Activated T-helper 9 cell treated with anti-CD3 and anti-CD28 coated beads, Interleukin-2, amount 50 U/mL, for 16 hours (primary cell): ENCODE results near the gene KRT13.

Experiments
- DNase-seq: peaks from one replicate; pipeline ENCODE4 v3.0.0-alpha.2; 2020; ENCODE audit warnings: low read depth

KRT13 gene

DNA sequence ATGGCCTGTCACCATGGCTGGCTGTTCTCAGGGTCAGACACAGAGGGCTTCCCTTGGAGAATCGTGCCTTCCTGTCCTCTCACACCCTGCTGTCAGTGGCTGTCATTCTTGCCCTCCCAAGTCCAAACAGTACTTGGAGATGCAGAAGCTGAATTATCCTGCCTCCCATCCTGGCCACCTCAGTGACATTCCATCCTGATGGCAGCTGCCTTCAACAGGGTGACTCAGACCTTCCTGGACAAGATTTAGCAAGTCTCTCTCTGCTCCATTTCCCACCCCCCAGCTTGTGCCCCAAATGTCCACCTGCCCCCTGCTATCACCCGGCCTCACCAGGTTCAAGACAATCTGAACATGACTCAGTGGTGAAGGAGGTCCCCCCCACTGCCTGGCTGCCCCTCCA lies 10.9 kb downstream of the KRT13 start:
- no peak for DNase-seq

DNA sequence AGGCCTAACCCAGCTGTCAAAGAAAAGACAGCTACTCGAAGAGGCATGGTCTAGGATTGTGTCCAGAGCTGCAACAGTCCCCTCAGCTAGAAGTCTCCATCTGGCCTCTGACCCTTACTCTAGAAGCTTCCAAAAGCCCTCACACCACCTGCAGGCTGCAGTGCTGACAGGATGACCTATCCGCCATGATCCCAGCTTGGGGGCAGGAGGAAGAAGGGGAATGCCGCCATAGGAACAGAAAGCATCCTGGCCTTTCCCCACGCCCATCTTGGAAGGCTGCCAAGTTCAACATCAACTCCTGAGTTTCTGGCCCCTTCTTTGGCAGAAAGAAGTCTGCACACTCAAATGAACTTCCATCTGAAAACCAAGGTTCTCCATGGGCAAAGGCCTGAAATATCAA lies 12.6 kb downstream of the KRT13 start:
- no peak for DNase-seq

DNA sequence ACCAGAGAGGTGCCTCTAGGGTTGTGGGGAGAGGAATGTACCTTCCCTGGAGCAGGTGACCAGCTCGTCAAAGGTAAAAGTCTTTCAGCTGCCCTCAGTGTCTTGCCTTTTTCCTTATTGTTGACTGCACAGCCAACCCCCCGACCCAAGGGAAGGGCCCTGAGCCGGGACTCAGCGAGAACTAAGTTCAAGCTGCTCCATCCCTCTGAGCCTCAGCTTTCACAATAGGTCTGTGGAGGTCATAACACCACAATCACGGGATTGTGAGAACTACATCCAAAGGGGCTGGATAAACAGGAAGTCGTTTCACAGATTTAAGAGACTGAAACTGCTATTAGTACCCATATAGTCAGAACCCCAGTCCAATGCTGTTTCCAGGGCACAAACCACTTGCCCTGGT lies 13.1 kb downstream of the KRT13 start:
- no peak for DNase-seq

DNA sequence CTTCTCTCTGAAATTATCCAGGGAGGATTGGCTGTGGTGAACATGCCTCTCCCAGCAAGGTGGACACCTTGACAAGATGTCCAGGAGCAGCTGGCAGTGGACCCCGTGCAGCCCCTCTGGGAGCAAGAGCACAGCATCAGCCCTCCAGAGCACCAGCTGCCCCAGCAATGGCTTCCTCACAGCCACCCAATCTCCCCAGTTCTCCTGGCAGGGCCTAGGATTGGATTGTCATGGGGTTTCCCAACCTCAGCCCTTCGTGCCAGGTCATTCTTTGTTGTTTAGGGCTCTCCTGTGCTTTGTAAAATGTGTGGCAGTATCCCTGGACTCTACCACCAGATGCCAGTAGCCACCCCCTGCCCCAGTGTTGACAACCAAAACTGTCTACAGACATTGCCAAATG lies 13.9 kb downstream of the KRT13 start:
- DNase-seq, result no peak

DNA sequence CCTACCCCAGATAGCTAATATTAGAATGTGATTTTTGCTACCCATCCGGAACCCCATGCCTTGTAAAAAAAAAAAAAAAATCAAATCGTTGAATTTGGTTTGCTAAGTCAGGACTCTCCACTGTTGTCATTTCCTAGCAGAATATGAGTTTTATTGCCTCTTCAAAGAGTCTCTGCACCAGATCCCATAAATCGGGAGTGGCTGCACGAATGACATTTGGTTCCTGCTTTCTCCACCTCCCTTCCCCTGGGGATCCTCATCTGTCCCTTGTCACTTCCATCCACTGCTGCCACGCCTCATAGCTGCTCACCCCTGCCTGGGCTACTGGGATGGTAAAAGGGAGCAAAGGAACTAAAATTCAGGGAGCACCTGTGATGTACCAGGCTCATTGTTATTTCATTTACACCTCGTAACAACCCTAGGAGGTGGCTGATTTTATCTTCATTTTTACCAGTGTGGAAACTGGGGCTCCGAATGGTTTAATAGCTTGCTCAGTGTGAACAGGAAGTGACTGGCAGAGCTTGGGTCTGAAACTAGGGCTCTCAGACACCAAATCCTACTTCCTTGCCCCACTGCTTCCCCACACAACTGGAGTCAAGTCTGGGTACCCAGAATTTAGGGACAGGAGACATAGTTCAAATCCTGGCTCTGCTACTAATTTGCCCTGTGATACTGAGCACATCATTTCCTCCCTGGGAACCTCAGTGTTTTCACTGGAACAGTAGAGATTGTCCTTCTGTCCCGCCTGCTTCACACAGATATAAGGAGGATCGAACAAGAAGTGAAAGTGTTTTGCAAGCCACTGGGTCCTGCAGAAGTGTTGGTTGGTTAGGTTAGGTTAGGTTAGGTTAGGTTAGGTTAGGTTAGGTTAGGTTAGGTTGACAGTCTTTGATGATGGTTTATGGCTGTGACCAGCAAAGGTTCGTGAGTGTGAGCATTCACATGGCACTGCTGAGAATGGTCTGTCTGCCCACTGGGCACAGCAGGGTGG lies 15.1 kb downstream of the KRT13 start:
- no peak for DNase-seq

DNA sequence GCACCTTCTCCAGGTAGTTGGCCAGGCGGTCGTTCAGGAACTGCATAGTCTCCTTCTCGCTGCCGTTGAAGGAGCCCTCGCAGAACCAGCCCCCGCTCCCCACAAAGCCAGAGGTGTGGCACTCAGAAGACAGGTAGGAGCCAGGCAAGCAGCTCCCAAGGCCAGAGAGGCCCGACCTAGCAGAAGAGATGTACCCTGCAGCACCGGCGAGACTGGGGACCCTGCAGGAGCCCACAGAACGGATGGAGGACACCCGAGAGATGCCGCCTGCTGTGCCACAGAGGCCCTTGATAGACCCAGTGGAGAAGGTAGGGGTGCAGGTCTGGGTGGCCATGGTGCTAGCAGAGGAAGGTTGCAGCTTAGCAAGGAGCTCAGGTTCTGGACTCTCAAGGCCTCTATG lies 15.9 kb downstream of the KRT13 start, which contains the start of gene KRT36:
TSS of gene KRT36 (minus strand) at position 380 of the 400 bp plus-strand sequence. CDS start at position 334, 46 bp downstream.
- DNase-seq, result no peak

DNA sequence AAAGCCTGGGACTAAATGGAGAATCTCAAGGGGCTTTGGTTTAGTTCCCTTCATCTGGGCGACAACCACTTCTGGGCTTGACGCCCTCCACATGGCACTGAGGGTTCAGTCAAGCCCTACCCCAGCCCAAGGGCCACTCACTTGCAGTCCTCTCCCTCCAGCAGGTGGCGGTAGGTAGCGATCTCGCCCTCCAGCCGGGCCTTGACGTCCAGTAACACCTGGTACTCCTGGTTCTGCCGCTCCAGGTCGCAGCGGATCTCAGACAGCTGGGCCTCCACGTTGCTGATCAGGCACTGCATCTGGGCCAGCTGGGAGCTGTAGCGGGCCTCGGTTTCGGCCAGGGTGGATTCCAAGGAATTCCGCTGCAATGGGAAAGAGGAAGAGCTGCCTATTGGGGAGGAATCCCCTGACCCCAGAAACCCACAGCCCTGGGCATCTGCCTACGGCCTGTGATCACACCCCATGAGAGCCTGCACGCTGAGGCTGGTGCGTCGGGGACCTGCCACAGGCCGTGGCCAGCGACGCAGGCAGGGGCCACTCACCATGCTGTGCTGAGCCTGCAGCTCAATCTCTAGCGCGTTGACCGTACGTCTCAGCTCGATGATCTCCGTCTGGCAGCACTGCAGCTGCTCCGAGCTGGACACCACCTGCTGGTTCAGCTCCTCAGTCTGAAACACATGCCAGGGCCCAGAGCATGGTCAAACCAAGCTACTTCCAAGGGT lies 18.4 kb downstream of the KRT13 start:
- DNase-seq, result no peak

DNA sequence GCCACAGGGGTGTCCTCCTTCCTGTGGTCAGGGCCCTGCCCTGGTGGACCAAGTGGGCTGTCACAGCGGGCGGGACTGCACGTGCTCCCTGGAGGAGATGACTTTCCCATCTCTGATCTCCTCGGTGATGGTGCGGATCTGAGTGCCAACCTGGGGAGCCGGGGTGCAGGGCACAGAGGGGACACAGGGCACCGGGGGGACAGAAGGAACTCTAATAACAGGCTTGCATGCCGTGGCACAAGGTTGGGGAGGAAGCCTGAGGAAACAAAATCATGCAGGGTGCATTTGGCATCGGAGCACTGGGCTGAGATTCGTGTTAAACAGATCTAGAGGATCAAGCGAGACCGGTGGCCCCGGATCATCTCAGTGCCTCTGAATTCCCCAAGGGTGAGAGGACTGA lies 19.1 kb downstream of the KRT13 start:
- DNase-seq, result no peak

DNA sequence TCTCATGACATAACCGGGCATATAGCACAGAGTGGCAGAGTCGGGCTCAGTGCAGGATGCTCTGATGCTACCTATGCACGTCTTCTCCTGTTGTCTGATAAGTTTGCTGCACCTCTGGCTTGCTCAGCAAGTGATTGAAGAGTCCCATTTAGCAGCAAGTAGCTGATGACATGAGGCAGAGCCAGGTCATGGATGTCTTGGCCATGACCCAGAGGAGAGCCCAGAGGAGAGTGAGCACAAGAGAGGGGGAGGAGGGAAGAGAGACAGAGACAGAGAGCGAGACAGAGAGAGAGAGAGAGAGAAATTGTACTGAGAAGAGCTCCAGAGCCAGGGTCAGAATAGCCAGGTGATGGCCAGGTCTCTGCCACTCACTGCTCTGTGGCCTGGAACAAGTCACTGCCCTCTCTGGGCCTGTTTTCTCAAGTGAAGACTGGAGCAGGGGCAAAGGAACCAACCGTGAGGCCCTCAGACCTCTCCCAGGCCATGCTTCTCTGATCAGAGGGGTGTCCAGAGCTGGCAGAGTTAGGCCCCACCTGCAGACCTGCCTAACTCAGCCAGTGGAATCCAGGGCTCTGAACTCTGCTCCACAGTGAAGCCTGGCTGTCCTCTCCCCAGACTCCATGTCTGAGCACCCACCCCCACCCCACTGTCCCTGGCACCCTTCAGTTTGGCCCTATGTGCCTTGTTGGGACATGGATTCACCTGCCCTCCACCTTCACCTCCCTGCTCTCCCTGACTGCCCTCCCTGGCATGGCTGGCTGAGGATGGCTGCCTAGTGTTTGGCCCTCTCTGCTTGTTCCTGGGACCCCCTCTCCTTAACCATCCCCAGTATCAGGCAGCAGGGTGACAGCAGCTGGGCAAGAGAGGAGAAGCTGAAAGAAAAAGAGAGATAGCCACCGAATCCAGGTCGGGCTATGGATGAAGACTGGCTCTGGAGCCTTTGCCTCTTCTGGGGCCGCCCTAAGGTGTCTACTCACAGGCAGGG lies 20.2 kb downstream of the KRT13 start:
- DNase-seq, result no peak

DNA sequence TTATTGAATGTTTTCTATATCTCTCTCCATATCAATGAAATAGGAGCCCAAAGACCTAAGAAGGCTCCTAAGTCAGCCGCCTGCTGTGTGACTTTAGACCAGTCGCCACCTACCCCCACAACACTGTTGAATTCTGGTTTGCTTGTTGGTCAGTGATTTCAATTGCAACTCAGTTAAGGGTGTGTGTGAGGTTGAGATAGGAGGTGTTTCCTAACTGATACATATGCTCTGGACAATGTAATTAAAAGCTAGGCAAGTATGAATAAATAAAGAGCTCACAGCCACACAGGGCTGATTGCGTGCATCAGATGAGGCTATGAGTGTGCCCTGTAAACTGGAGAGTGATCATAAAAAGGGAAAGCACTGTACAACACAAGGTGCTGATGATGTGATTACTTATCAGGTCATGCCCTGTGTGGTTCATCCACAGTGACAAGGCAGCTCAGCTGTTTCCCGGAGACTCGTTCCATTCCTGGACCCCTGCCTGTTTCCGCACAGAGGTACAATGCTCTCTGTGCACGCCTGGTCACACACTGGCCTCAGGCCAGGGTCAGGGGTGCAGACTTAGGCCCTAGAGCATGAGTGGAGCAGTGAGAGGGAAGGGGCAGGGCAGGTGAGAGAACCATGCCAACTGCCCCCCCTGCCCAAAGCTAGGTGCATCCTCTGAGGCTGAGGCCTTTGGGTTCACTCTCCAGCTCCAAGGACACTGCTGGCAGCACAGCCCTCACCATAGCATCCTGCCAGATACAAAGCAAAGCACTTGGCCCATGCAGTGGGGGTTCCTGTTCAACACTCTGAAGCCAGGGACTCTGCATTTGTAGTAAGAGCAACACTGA lies 21.2 kb downstream of the KRT13 start:
- DNase-seq, result no peak

DNA sequence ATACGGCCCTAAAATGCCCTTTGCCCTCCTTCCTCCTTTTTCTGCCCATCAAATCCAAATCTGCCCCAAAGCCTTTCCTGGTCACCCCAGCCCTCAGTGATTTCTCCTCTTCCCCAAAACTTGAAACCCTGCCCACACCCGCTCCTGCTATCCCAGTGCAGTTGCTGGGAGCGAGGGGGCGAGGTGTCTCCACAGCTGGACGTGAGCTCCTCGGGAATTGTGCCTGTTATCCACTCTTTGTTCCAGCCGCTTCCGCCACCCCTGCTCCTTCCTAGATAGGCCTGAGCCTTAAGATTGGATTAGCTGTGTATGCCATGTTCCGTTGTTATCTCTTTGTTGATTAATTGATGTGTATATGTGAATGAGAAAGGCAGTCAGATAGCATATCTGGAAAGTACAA lies 21.9 kb downstream of the KRT13 start:
- no peak for DNase-seq

DNA sequence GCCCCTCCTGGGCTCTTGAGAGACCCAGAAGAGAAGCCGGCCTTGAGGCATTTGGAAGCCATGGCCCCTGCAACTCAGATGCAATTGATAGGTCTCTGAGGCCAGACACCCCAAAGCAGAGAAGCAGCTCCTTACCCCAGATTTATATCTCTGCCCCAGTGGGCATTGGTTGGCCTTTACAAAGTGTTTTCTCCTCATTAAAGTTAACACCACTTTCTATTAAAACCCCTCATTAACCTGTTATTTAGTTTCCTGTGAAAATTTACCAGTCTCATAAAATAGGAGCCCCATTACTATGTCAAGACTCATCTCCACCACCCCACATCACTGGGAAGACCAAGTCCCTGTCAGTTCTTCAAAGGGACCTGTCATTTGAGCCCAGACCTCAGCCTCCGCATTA lies 24.4 kb downstream of the KRT13 start, which contains the start of gene KRT35:
TSS of gene KRT35 (minus strand) at position 116 of the 400 bp plus-strand sequence. CDS start at position 62, 54 bp downstream.
- DNase-seq, result no peak

DNA sequence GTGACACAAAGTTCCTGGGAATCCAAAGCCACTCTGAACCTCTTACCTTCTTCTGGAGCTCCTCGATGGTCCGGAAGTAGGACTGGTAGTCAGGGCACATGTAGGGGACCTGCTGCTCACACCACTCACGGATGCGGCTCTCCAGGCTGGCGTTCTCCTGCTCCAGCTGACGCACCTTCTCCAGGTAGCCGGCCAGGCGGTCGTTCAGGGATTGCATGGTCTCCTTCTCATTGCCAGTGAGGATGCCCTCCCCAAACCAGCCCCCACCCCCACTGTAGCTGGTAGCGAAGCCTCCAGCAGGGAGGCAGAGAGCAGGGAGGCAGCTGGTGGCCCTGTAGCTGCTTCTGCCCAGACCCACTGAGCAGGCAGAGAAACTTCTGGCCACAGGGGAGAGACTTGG lies 24.8 kb downstream of the KRT13 start:
- DNase-seq, result no peak

DNA sequence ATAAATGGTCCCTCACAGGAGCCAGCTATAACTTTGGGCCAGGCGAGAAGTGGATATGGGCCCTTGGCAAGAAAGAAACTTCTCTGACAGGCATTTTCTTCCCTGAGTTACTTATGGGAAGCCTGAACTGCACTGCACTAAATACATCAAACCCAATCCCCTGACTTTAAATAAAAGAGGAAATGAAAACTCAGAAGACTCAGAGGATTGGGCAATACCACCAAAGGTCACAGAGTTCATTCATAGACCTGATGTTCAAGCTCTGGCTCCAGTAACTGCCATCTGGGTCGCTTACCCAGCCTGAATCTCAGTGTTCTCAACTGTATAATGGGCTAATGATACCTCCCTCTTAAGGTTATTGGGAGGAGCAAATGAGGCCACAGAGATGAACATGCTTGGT lies 25.3 kb downstream of the KRT13 start:
- DNase-seq, result no peak

DNA sequence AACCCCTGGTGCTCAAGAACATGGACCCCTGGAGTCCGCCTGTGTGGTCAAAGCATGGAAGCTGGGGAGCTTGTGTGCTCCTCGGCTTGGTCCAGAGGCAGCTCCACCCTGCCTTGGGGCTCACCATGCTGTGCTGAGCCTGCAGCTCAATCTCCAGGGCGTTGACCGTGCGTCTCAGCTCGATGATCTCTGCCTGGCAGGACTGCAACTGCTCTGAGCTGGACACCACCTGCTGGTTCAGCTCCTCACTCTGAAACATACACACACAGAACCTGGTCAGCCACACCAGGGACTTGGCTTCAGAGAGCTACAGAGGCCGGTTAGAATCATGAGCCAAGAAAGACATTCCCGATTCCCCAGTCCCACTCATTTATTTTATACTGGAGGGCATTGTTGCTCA lies 27.2 kb downstream of the KRT13 start:
- no peak for DNase-seq

DNA sequence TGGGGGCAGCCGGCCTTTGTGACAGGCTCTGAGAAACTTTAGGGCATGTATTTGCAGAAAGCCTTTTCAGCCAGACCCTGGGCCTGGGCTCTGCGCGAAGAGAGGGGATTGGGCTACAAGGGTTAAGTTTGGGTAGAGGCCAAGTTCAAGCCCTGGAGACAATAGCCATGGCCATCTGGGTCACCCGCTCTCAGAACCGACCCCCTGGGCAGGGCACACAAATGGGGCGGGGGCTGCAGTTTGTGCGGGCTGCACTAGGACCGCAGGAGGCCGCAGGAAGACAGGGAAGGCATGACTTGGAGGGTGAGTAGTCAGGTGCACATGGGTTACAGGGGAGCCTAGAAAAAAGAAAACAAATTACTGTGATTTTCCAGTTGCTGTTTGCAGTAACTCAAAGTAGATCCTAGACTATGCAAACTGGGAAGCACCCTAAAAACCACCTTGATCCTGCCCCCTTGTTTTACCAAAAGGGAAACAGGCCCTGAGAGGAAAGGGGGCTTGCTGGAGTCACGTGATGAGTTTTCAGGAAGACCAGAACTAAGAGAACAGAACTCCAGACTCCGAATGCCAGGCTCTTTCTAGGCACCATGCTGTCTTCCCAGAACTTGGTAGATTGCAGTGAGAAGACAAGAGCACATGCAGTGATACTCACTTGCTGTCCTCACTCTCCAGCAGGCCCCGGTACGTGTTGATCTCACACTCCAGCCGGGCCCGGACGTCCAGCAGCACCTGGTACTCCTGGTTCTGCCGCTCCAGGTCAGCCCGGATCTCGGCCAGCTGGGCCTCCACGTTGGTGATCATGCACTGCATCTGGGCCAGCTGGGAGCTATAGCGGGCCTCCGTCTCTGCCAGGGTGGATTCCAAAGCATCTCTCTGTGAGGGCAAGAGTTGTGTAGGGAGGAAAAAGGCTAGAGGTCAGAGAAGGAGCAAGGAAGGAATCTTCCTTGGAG lies 28.3 kb downstream of the KRT13 start:
- DNase-seq, result no peak

DNA sequence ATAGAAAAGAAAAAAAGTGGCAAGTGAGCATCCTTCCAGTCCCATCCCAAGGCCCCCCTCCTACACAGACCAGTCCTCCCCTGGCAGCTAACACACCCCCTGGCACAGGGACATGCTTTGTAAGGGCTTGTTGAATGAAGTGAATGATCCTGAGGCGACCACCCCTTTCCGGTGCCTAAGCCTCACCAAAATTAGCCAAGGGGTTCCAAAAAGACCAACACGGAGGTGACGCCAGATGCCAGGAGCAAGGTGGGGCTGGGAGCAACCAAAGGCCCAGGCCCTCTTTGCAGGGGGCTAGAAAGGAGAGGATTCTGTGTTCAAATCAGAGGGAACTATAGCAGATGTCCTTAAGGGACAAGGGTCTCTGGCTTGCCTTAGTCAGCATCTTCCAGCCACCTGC lies 30.0 kb downstream of the KRT13 start:
- no peak for DNase-seq

DNA sequence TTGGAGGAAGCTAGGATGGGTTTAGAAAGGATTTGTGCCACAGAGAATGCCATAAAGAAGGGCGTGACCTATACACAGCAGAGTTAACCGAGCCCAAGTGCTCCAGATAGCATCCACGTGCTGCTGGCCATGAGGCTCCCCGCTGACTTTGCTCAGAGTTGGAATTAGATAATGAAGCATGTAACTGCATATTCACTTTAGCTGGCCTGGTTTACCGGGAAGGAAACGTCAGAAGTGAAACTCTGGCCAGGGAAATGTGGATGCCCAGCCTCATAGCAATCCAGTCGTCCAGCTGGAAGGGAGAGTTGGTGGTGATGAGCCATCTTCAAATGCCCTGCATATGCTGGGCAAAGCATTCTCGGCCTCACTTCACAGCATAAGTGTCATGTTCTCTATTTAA lies 30.5 kb downstream of the KRT13 start:
- no peak for DNase-seq

DNA sequence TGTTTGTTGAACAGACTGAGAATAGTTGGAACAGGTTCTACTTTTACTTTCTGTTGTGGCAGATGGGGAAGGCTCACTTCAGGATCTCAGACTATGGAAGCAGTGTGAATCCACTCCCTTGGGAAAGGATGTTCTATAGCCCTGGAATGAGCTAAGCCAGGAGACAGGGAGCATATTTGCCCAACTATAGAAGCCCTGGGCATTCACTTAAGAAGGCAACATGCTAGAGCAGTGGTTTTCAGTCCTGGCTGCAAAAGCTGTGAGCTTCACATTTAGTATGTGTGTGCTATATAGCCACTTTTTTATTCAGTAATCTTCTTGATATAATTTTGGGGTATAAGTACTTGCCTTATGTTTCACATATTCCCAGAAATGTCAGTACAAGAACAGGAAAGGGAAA lies 37.1 kb downstream of the KRT13 start:
- no peak for DNase-seq

DNA sequence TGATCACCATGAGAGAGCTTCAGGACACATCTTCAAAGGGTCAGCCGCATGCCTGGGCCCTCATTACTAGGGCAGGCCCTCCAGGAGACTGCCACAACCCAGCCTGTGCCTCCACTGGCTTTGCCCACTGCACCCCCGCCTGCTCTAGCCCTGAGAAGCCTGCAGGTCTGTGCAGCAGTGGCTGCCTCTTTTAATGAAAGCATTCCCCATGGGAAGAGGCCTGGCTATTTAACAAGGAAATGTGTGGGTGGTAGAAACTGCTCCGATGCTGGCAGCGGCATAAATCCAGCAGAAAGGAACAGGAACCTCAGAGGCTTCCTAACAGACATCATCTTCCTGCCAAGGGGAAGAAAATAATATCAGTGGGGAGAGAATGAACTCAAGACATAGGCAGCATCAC lies 37.9 kb downstream of the KRT13 start:
- DNase-seq, result no peak
